Nephron progenitor cell (in vitro differentiated cells): Measurements from ENCODE around the gene FITM1.
"Not testable (repeated sequence)": the region's sequence is repeated elsewhere in the genome, so short reads cannot be mapped to it uniquely, and the experiment has no call there.

Experiments used
- DNase-seq: peaks from one replicate; pipeline ENCODE4 v3.0.0; 2021
- H3K27ac Mint-ChIP-seq: 2 replicates; pipeline ENCODE4 v1.8.0; 2021; ENCODE audit warnings: mild to moderate bottlenecking, moderate library complexity, mixed read lengths
- H3K27me3 Mint-ChIP-seq: 2 replicates; pipeline ENCODE4 v1.8.0; 2021; ENCODE audit warnings: mild to moderate bottlenecking, low read depth, mixed read lengths; ENCODE audit not compliant: poor library complexity
- H3K36me3 Mint-ChIP-seq: 2 replicates; pipeline ENCODE4 v1.8.0; 2021; ENCODE audit warnings: low read depth, mixed read lengths
- H3K4me1 Mint-ChIP-seq: 2 replicates; pipeline ENCODE4 v1.8.0; 2021; ENCODE audit warnings: mixed read lengths
- H3K4me3 Mint-ChIP-seq: 2 replicates; pipeline ENCODE4 v1.8.0; 2021; ENCODE audit warnings: mild to moderate bottlenecking, moderate library complexity, mixed read lengths
- H3K9me3 Mint-ChIP-seq: 2 replicates; pipeline ENCODE4 v1.8.0; 2021; ENCODE audit warnings: mild to moderate bottlenecking, moderate library complexity, mixed read lengths
- CTCF ChIP-seq: fragments of 200-600 bp; sonication (generic); IDR thresholded peaks from 2 replicates; pipeline ENCODE4 v1.5.0; 2021; ENCODE audit warnings: antibody characterized with exemption

Gene FITM1

GRCh38 chr14:24100982-24101494 is 29.4 kb upstream of the FITM1 start:
- Mint-ChIP-seq H3K27me3 (peaks cover 5% of the 10 kb centered on the region), H3K4me3 (no peak overlapping the region), H3K27ac (peak overlapping the region; percentile 66), H3K4me1 (peaks cover 11% of the 10 kb centered on the region), H3K9me3 (peaks cover 14% of the 10 kb centered on the region), H3K36me3 (peaks cover 32% of the 10 kb centered on the region)
- no peak for TF ChIP-seq CTCF
- DNase-seq, result no peak

GRCh38 chr14:24102357-24103048 is 28.0 kb upstream of the FITM1 start:
- peaks cover 6% of the 10 kb centered on the region for H3K4me1 Mint-ChIP-seq
- no peak overlapping the region for H3K4me3 Mint-ChIP-seq
- TF ChIP-seq CTCF, result no peak
- H3K9me3 Mint-ChIP-seq, result peaks cover 14% of the 10 kb centered on the region
- H3K27me3 Mint-ChIP-seq, result no peaks in the 10 kb centered on the region
- H3K27ac Mint-ChIP-seq, result no peak overlapping the region
- no peak for DNase-seq
- H3K36me3 Mint-ChIP-seq, result peaks cover 32% of the 10 kb centered on the region

- H3K36me3 Mint-ChIP-seq, result peaks cover 32% of the 10 kb centered on the region
- DNase-seq, result no peak
- H3K27me3 Mint-ChIP-seq, result no peaks in the 10 kb centered on the region
- TF ChIP-seq CTCF, result no peak
- H3K4me3 Mint-ChIP-seq, result no peak overlapping the region
- peak overlapping the region; percentile 86 for H3K27ac Mint-ChIP-seq
- H3K4me1 Mint-ChIP-seq, result peaks cover 6% of the 10 kb centered on the region
- peaks cover 14% of the 10 kb centered on the region for H3K9me3 Mint-ChIP-seq
These were observed 27.0 kb upstream of the FITM1 start for GRCh38 chr14:24103451-24103850.

GRCh38 chr14:24105609-24106239 is 24.7 kb upstream of the FITM1 start:
- peaks cover 11% of the 10 kb centered on the region for H3K4me1 Mint-ChIP-seq
- H3K4me3 Mint-ChIP-seq, DNase-seq, H3K27me3 Mint-ChIP-seq: not testable (repeated sequence)
- peaks cover 14% of the 10 kb centered on the region for H3K9me3 Mint-ChIP-seq
- H3K36me3 Mint-ChIP-seq, result peaks cover 32% of the 10 kb centered on the region
- H3K27ac Mint-ChIP-seq, result peak overlapping the region; percentile 88

- no peaks in the 10 kb centered on the region for H3K27me3 Mint-ChIP-seq
- no peak for TF ChIP-seq CTCF
- peaks cover 32% of the 10 kb centered on the region for H3K36me3 Mint-ChIP-seq
- DNase-seq, result no peak
- H3K4me1 Mint-ChIP-seq, result peaks cover 11% of the 10 kb centered on the region
- no peak overlapping the region for H3K4me3 Mint-ChIP-seq
- no peak overlapping the region for H3K27ac Mint-ChIP-seq
- peaks cover 14% of the 10 kb centered on the region for H3K9me3 Mint-ChIP-seq
These were observed 23.7 kb upstream of the FITM1 start for GRCh38 chr14:24106672-24107271.

GRCh38 chr14:24108336-24108874 is 22.1 kb upstream of the FITM1 start:
- no peak overlapping the region for H3K27ac Mint-ChIP-seq
- H3K27me3 Mint-ChIP-seq, result no peaks in the 10 kb centered on the region

More at GRCh38 chr14:24108336-24108874, 22.1 kb upstream of the FITM1 start:
- no peak for DNase-seq
- Mint-ChIP-seq H3K4me3 (no peak overlapping the region), H3K36me3 (peaks cover 19% of the 10 kb centered on the region), H3K4me1 (peaks cover 11% of the 10 kb centered on the region), H3K9me3 (peaks cover 14% of the 10 kb centered on the region)
- TF ChIP-seq CTCF, result no peak
